ENCODE measurements around the gene SARS1. TPM values are rescaled to one million over a fixed set of nuclear protein-coding genes. Genes with fewer than 3 reads are reported as not detected.

The SARS1 gene
- total and polyA plus RNA-seq, 2 experiments from 2014 or later = 158 to 180 TPM

- TF ChIP-seq EZH2phosphoT487 (IDR thresholded peaks at IDR 0.05; ENCODE audit: low read depth, severe bottlenecking, unreplicated experiment) (no peak), CTCF (IDR thresholded peaks at IDR 0.05; ENCODE audit: poor library complexity) (peak; percentile 56), EZH2 (IDR thresholded peaks at IDR 0.05; ENCODE audit: borderline replicate concordance) (no peak)
- no peak overlapping the region for H3K4me3 ChIP-seq
- peaks cover 3% of the 10 kb centered on the region for H3K4me1 ChIP-seq (ENCODE audit: insufficient read depth)
- no peaks in the 10 kb centered on the region for H4K20me1 ChIP-seq (ENCODE audit: insufficient read depth, poor library complexity, severe bottlenecking)
- no peak overlapping the region for H3K4me2 ChIP-seq
- 63% methylated on average over 14 of the region's 14 CpGs for WGBS (ENCODE audit: low lambda C conversion rate, missing lambda C conversion rate)
- H2AFZ ChIP-seq = no peak overlapping the region
- peak; percentile 59 for DNase-seq (ENCODE audit: low spot score)
- H3K9me3 ChIP-seq (ENCODE audit: low read depth) = no peaks in the 10 kb centered on the region
- no peaks in the 10 kb centered on the region for H3K36me3 ChIP-seq (replicated peaks; ENCODE audit: insufficient read depth, low read depth)
- no peak overlapping the region for H3K27ac ChIP-seq
- no peaks in the 10 kb centered on the region for H3K79me2 ChIP-seq
- no peaks in the 10 kb centered on the region for H3K9me2 ChIP-seq (replicated peaks; ENCODE audit: insufficient read depth)
- no peaks in the 10 kb centered on the region for H3K27me3 ChIP-seq
These were observed 19.8 kb upstream of the SARS1 start for GRCh38 chr1:109193653-109194590.

- no peak for TF ChIP-seq CTCF (IDR thresholded peaks at IDR 0.05; ENCODE audit: poor library complexity)
- no peak for TF ChIP-seq EZH2 (IDR thresholded peaks at IDR 0.05; ENCODE audit: borderline replicate concordance)
- TF ChIP-seq EZH2phosphoT487 (IDR thresholded peaks at IDR 0.05; ENCODE audit: low read depth, severe bottlenecking, unreplicated experiment) = no peak
- no peaks in the 10 kb centered on the region for H3K9me3 ChIP-seq (ENCODE audit: low read depth)
- no peaks in the 10 kb centered on the region for H3K9me2 ChIP-seq (replicated peaks; ENCODE audit: insufficient read depth)
- no peak overlapping the region for H3K4me2 ChIP-seq
- H3K27ac ChIP-seq = peak overlapping the region; percentile 33
- DNase-seq (ENCODE audit: low spot score) = peak; percentile 68
- H3K4me1 ChIP-seq (ENCODE audit: insufficient read depth) = peaks cover 3% of the 10 kb centered on the region
- H4K20me1 ChIP-seq (ENCODE audit: insufficient read depth, poor library complexity, severe bottlenecking) = no peaks in the 10 kb centered on the region
- H3K36me3 ChIP-seq (replicated peaks; ENCODE audit: insufficient read depth, low read depth) = no peaks in the 10 kb centered on the region
- H3K79me2 ChIP-seq = no peaks in the 10 kb centered on the region
- no peak overlapping the region for H2AFZ ChIP-seq
- H3K27me3 ChIP-seq = peaks cover 2% of the 10 kb centered on the region
- no peak overlapping the region for H3K4me3 ChIP-seq
- 42% methylated on average over 10 of the region's 10 CpGs for WGBS (ENCODE audit: low lambda C conversion rate, missing lambda C conversion rate)
These were observed 16.3 kb upstream of the SARS1 start for GRCh38 chr1:109197158-109198042.

GRCh38 chr1:109198043-109198695, 15.5 kb upstream of the SARS1 start:
- Histone ChIP-seq H4K20me1 (ENCODE audit: insufficient read depth, poor library complexity, severe bottlenecking) (no peaks in the 10 kb centered on the region), H3K4me2 (no peak overlapping the region), H3K27ac (peak overlapping the region; percentile 33), H3K9me2 (replicated peaks; ENCODE audit: insufficient read depth) (no peaks in the 10 kb centered on the region), H3K9me3 (ENCODE audit: low read depth) (no peaks in the 10 kb centered on the region), H3K4me1 (ENCODE audit: insufficient read depth) (no peaks in the 10 kb centered on the region), H3K79me2 (no peaks in the 10 kb centered on the region), H3K4me3 (no peak overlapping the region), H2AFZ (no peak overlapping the region), H3K27me3 (peaks cover 2% of the 10 kb centered on the region), H3K36me3 (replicated peaks; ENCODE audit: insufficient read depth, low read depth) (no peaks in the 10 kb centered on the region)
- WGBS (ENCODE audit: low lambda C conversion rate, missing lambda C conversion rate) = 81% methylated on average over 6 of the region's 6 CpGs
- TF ChIP-seq EZH2phosphoT487 (IDR thresholded peaks at IDR 0.05; ENCODE audit: low read depth, severe bottlenecking, unreplicated experiment) (no peak), EZH2 (IDR thresholded peaks at IDR 0.05; ENCODE audit: borderline replicate concordance) (no peak), CTCF (IDR thresholded peaks at IDR 0.05; ENCODE audit: poor library complexity) (no peak)
- peak; percentile 43 for DNase-seq (ENCODE audit: low spot score)

All from hepatocyte (in vitro differentiated cells).